ENCODE measurements around the gene FAM167B. TPM values are rescaled to one million over a fixed set of nuclear protein-coding genes. Genes with fewer than 3 reads are reported as not detected.

Gene FAM167B
- total RNA-seq, 1 experiment from 2014 or later: not detected

DNA sequence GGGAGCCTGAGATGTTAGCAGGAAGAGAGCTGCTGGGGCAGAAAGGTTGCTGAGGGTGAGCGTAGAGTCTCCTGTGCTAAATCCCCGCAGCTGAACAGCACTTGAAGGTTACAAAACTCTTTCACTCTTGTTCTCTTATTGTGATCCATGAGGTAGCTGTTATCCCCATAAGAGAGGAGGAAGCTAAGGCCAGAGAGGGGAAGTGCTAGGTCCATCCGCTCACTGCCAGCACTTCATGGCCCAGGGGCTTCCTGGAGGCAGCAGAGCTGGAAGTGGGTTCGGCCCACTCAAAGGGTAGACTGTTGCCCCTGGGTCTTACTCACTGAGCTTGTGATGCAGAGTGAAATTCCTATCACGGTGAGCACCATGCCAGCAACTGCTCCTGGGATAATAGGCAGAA is 30.5 kb upstream of the FAM167B start:
- no peaks in the 10 kb centered on the region for H3K9me3 Mint-ChIP-seq (ENCODE audit: unreplicated experiment)
- H3K27ac Mint-ChIP-seq (ENCODE audit: low read depth, unreplicated experiment): peak overlapping the region; percentile 54
- H3K4me3 Mint-ChIP-seq (ENCODE audit: unreplicated experiment): no peak overlapping the region
- DNase-seq (ENCODE audit: unreplicated experiment): no peak
- BruUV-seq (replicated peaks): no TSS peak
- peaks cover 8% of the 10 kb centered on the region for H3K4me1 Mint-ChIP-seq (ENCODE audit: insufficient read depth, unreplicated experiment)
- no peaks in the 10 kb centered on the region for H3K27me3 Mint-ChIP-seq (ENCODE audit: insufficient read depth, unreplicated experiment)
- ChIA-PET POLR2A (interaction anchor here (1.2 to 2.3 kb wide), 6 partner anchors 10 to 178 kb away, joined by 3 to 19 read pairs (median 4); partner anchors contain the start of genes BSDC1, IQCC and TXLNA), CTCF (interaction anchor here (0.5 to 3.1 kb wide), 30 partner anchors 10 to 199 kb away, joined by 3 to 24 read pairs (median 5); partner anchors contain the start of genes BSDC1, HDAC1, IQCC and MARCKSL1)
- intact Hi-C loops (cut with micrococcal nuclease): loop anchor here (5.0 kb wide), 1 partner anchor 176 kb away; the partner anchor contains the start of gene BSDC1
- peaks cover 43% of the 10 kb centered on the region for H3K36me3 Mint-ChIP-seq (ENCODE audit: insufficient read depth, unreplicated experiment)
- TF ChIP-seq, protein P1, sequence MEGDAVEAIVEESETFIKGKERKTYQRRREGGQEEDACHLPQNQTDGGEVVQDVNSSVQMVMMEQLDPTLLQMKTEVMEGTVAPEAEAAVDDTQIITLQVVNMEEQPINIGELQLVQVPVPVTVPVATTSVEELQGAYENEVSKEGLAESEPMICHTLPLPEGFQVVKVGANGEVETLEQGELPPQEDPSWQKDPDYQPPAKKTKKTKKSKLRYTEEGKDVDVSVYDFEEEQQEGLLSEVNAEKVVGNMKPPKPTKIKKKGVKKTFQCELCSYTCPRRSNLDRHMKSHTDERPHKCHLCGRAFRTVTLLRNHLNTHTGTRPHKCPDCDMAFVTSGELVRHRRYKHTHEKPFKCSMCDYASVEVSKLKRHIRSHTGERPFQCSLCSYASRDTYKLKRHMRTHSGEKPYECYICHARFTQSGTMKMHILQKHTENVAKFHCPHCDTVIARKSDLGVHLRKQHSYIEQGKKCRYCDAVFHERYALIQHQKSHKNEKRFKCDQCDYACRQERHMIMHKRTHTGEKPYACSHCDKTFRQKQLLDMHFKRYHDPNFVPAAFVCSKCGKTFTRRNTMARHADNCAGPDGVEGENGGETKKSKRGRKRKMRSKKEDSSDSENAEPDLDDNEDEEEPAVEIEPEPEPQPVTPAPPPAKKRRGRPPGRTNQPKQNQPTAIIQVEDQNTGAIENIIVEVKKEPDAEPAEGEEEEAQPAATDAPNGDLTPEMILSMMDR (IDR thresholded peaks at IDR 0.05; ENCODE audit: unreplicated experiment): no peak

DNA sequence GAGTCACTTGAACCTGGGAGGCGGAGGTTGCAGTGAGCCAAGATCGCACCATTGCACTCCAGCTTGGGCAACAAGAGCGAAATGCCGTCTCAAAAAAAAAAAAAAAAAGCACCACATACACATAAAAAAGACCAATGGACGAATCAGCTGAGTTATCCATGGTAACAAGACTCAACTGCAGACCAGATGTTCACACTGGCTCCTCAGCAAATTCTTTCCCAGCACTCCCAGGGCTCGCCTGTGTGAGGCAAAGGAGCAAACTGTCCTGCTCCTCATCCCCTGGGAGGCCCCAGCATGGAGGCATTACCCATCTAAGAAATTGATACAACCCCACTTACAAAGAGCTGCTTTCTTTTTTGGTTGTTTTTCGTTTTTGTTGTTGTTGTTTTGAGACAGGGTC is 28.0 kb upstream of the FAM167B start:
- H3K27ac Mint-ChIP-seq (ENCODE audit: low read depth, unreplicated experiment): no peak overlapping the region
- H3K27me3 Mint-ChIP-seq (ENCODE audit: insufficient read depth, unreplicated experiment): no peaks in the 10 kb centered on the region
- no peaks in the 10 kb centered on the region for H3K9me3 Mint-ChIP-seq (ENCODE audit: unreplicated experiment)
- TF ChIP-seq, protein P1 (IDR thresholded peaks at IDR 0.05; ENCODE audit: unreplicated experiment): no peak
- H3K36me3 Mint-ChIP-seq (ENCODE audit: insufficient read depth, unreplicated experiment): peaks cover 52% of the 10 kb centered on the region
- peaks cover 9% of the 10 kb centered on the region for H3K4me1 Mint-ChIP-seq (ENCODE audit: insufficient read depth, unreplicated experiment)
- CTCF ChIA-PET: interaction anchor here (0.5 to 0.6 kb wide), 3 partner anchors 17 to 470 kb away, joined by 3 read pairs; partner anchors contain the start of gene KPNA6
- no peak overlapping the region for H3K4me3 Mint-ChIP-seq (ENCODE audit: unreplicated experiment)
- intact Hi-C loops (cut with micrococcal nuclease): loop anchor here (5.0 kb wide), 1 partner anchor 173 kb away; the partner anchor contains the start of gene BSDC1
- BruUV-seq (replicated peaks): no TSS peak
- DNase-seq (ENCODE audit: unreplicated experiment): no peak
- POLR2A ChIA-PET: interaction anchor here (0.6 to 1.3 kb wide), 4 partner anchors 9 to 85 kb away, joined by 3 to 7 read pairs (median 3); partner anchors contain the start of gene IQCC

DNA sequence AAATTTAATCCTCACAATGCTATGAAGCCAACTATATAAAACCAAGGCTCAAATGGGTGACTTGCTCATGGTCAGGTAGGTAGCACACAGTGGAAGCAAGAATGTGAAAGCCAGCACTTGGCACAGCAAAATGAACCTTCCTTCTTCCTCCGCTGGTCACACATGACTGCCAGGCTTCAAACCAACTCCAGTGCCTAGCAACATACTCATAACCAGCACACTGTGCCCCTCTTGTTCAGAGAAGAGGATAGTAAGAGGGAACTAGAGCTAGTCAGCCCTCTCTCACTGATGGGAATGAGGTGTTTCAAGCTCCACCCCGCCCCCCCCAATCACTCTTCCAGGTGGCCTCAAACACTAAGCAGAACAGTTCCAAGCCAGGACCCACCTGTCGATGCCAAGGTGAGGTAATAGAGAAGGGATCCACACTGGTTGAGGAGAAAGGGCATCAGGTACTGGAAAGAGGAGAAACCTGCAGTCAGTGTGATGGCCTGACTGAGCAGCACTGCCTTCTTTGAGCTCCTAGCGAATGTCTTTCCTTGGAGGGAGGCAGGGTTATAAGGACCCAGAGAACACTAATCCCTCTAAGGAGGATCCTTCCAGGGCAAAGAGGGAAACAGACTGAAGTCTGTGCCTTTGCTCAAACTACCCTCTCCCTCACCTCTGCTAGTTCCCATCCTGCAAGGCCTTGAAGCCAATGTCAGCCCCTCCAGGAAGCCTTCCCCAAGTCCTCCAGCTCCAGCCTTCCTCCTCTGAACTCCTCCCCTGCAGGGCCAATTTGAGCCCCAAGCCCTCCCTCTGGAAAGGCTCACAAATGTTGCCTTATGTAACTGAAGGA is 26.1 kb upstream of the FAM167B start:
- peaks cover 64% of the 10 kb centered on the region for H3K36me3 Mint-ChIP-seq (ENCODE audit: insufficient read depth, unreplicated experiment)
- intact Hi-C loops (cut with micrococcal nuclease): no loop called here
- POLR2A ChIA-PET: interaction anchor here (0.6 to 1.3 kb wide), 3 partner anchors 15 to 567 kb away, joined by 3 to 5 read pairs (median 5); partner anchors contain the start of genes HDAC1 and IQCC
- H3K27me3 Mint-ChIP-seq (ENCODE audit: insufficient read depth, unreplicated experiment): no peaks in the 10 kb centered on the region
- H3K9me3 Mint-ChIP-seq (ENCODE audit: unreplicated experiment): no peaks in the 10 kb centered on the region
- peaks cover 9% of the 10 kb centered on the region for H3K4me1 Mint-ChIP-seq (ENCODE audit: insufficient read depth, unreplicated experiment)
- no peak for DNase-seq (ENCODE audit: unreplicated experiment)
- H3K27ac Mint-ChIP-seq (ENCODE audit: low read depth, unreplicated experiment): peak overlapping the region; percentile 98
- H3K4me3 Mint-ChIP-seq (ENCODE audit: unreplicated experiment): peak overlapping the region; percentile 90
- no TSS peak for BruUV-seq (replicated peaks)
- TF ChIP-seq, protein P1 (IDR thresholded peaks at IDR 0.05; ENCODE audit: unreplicated experiment): no peak
- CTCF ChIA-PET: interaction anchor here (0.6 kb wide), 4 partner anchors 28 to 187 kb away, joined by 3 to 5 read pairs (median 3); no protein-coding TSS in a partner anchor

DNA sequence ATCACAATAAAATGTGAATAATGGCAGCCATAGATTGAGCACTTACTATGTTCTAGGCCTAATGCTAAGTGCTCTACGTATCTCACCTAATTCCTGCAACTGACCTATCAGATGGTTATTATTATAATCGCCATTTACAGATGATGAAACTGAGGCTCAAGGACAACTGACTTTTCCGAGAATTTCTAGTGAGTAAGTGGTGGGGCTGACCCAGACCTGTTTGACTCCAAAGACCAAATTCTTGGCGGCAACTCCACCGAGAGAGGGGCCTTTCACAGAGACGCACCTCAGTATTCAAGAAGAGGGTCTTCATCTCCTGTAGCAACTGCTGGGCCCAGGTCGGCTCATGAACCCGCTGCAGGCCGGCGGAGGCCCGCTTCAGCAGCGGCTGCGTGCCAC is 25.4 kb upstream of the FAM167B start:
- Mint-ChIP-seq H3K36me3 (ENCODE audit: insufficient read depth, unreplicated experiment) (peaks cover 64% of the 10 kb centered on the region), H3K9me3 (ENCODE audit: unreplicated experiment) (no peaks in the 10 kb centered on the region), H3K4me3 (ENCODE audit: unreplicated experiment) (peak overlapping the region; percentile 90), H3K27ac (ENCODE audit: low read depth, unreplicated experiment) (peak overlapping the region; percentile 98), H3K4me1 (ENCODE audit: insufficient read depth, unreplicated experiment) (peaks cover 9% of the 10 kb centered on the region), H3K27me3 (ENCODE audit: insufficient read depth, unreplicated experiment) (no peaks in the 10 kb centered on the region)
- ChIA-PET POLR2A (interaction anchor here (0.7 to 1.3 kb wide), 2 partner anchors 16 to 432 kb away, joined by 3 to 5 read pairs; partner anchors contain the start of gene IQCC), CTCF (interaction anchor here (0.6 kb wide), 2 partner anchors 180 to 187 kb away, joined by 3 read pairs; no protein-coding TSS in a partner anchor)
- DNase-seq (ENCODE audit: unreplicated experiment): no peak
- TF ChIP-seq, protein P1 (IDR thresholded peaks at IDR 0.05; ENCODE audit: unreplicated experiment): no peak
- intact Hi-C loops (cut with micrococcal nuclease): no loop called here
- TSS peak; percentile 51 for BruUV-seq (replicated peaks)

All from MCF 10A (cell line).